Kidney (tissue), 14 donors: Measurements from ENCODE around the gene PSMD2. TPM values are rescaled to one million over a fixed set of nuclear protein-coding genes. Genes with fewer than 3 reads are reported as not detected.

Source experiments
- DNase-seq, 5 donors: peaks; one replicate each; pipeline ENCODE4 v3.0.0-alpha.2; 2013 to 2020
- FAIRE-seq: peaks from 2 replicates; lab custom pipeline; 2012; peaks lifted over from hg19 to GRCh38; lab: Jason Lieb, UNC
- H3K27ac ChIP-seq, 2 donors: one replicate each; pipeline ENCODE4 v1.7.0; 2013; ENCODE audit warnings: low read depth in 2 of 2, low read length in 2 of 2, inconsistent platforms in 1 of 2
- H3K27me3 ChIP-seq: one replicate; pipeline ENCODE4 v1.7.1; 2013; ENCODE audit warnings: low read length, inconsistent platforms; ENCODE audit not compliant: control insufficient read depth, insufficient read depth
- H3K36me3 ChIP-seq, 3 donors: one replicate each; pipeline versions ENCODE4 v1.7.0 to v1.7.1; 2013; ENCODE audit warnings: low read length in 3 of 3, control low read depth in 1 of 3, inconsistent platforms in 1 of 3; ENCODE audit not compliant: insufficient read depth in 3 of 3, control insufficient read depth in 2 of 3
- H3K4me1 ChIP-seq, 3 donors: one replicate each; pipeline versions ENCODE4 v1.7.0 to v1.7.1; 2013; ENCODE audit warnings: low read length in 3 of 3, inconsistent platforms in 1 of 3, low read depth in 1 of 3; ENCODE audit not compliant: control insufficient read depth in 2 of 3, insufficient read depth in 2 of 3
- H3K4me3 ChIP-seq, 3 donors: one replicate each; pipeline versions ENCODE4 v1.7.0 to v1.8.1; 2013; ENCODE audit warnings: low read length in 3 of 3, control low read depth in 1 of 3, inconsistent platforms in 1 of 3
- H3K9ac ChIP-seq, 3 donors: one replicate each; pipeline versions ENCODE4 v1.7.0 to v1.7.1; 2013; ENCODE audit warnings: low read length in 3 of 3, control low read depth in 1 of 3, inconsistent platforms in 1 of 3
- H3K9me3 ChIP-seq, 3 donors: one replicate each; pipeline versions ENCODE4 v1.7.0 to v1.7.1; 2013; ENCODE audit warnings: low read length in 3 of 3, control low read depth in 1 of 3, inconsistent platforms in 1 of 3; ENCODE audit not compliant: control insufficient read depth in 2 of 3, insufficient read depth in 1 of 3
- CTCF ChIP-seq: IDR thresholded peaks from 3 replicates; pipeline ENCODE4 v1.5.1; 2012; ENCODE audit warnings: mild to moderate bottlenecking, moderate library complexity, borderline replicate concordance; ENCODE audit not compliant: insufficient read depth; ENCODE audit errors: extremely low read depth
- intact Hi-C: fragments of 100-400 bp; cut with DNase I; formaldehyde crosslinking; loops from one replicate; pipeline ENCODE4 v1.11.1; 2022
- polyA plus RNA-seq: library from polyadenylated mRNA; stranded (reverse); fragments of 350-450 nt; fragmentation: Illumina TruSeq; extraction: RNeasy Lipid Tissue Mini Kit (QIAGEN cat#74804); gene quantifications from one replicate; pipeline ENCODE4 v1.2.3, GENCODE V29; 2014; ENCODE audit warnings: low read depth, low replicate concordance; ENCODE audit not compliant: insufficient read depth
- total RNA-seq: library from RNA; stranded (reverse); fragmentation: NEBNext Ultra II Directional; extraction: Animal tissue kit (Norgen Biotek cat#: 25700); gene quantifications from one replicate; pipeline ENCODE4 v1.2.1, GENCODE V29; 2021
- donor health status: control.
- donor health status: control.
- donor health status: control.
- donor health status: control.
- donor health status: control.
- donor health status: DM: yes; HTN: yes; CAD: no.
- donor health status: Normal renal cell carcinoma (clear cell type).

The PSMD2 gene
- total and polyA plus RNA-seq, 2 donors from 2014 or later = 104 to 149 TPM

GRCh38 chr3:184258926-184259325 lies 40.1 kb upstream of the PSMD2 start:
- intact Hi-C loops = no loop called here
- Histone ChIP-seq H3K9ac (no peak overlapping the region), H3K9me3 (no peaks in the 10 kb centered on the region), H3K36me3 (no peaks in the 10 kb centered on the region), H3K4me1 (peaks cover 0 to 15% (median 4%) of the 10 kb centered on the region in 3 donors), H3K27me3 (peaks cover 11% of the 10 kb centered on the region), H3K27ac (no peak overlapping the region), H3K4me3 (no peak overlapping the region)
- DNase-seq (no peak), FAIRE-seq (no peak)
- no peak for TF ChIP-seq CTCF

DNA sequence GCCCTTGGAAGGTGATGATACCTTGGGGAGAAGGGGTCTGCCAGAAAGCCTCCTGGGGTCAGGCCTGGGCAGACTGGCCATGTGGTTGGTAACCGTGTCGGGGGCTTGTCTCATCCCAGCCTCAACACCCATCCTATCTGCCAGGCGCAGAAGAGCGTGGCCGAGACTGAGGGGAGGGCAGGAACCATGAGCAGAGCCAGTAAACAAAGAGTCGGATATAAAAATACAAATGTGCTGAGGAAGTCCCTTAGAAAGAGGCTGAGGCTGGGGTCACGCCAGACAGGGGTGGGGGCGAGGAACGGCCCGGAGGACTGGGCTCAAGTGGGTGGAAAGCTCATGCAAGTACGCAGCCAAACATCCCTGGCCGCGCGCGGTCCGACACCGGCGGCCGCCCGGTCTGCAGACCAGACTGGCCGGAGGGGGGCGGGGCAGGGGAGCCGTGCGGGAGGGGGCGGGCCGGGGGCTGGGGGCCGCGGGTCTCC lies 39.6 kb upstream of the PSMD2 start:
- Histone ChIP-seq H3K27me3 (peaks cover 11% of the 10 kb centered on the region), H3K4me1 (peaks cover 0 to 15% (median 4%) of the 10 kb centered on the region in 3 donors), H3K9ac (no peak overlapping the region), H3K27ac (no peak overlapping the region), H3K36me3 (no peaks in the 10 kb centered on the region), H3K9me3 (no peaks in the 10 kb centered on the region), H3K4me3 (no peak overlapping the region)
- no peak for DNase-seq
- FAIRE-seq = no peak
- no peak for TF ChIP-seq CTCF
- intact Hi-C loops = no loop called here

- peaks cover 0 to 15% (median 4%) of the 10 kb centered on the region in 3 donors for H3K4me1 ChIP-seq
- H3K36me3 ChIP-seq = no peaks in the 10 kb centered on the region
- intact Hi-C loops = no loop called here
- H3K9me3 ChIP-seq = no peaks in the 10 kb centered on the region
- H3K27me3 ChIP-seq = peaks cover 11% of the 10 kb centered on the region
- H3K27ac ChIP-seq = no peak overlapping the region
- FAIRE-seq = no peak
- H3K4me3 ChIP-seq = no peak overlapping the region
- no peak overlapping the region for H3K9ac ChIP-seq
- DNase-seq = peak; percentile 48 to 73 (median 61)
- no peak for TF ChIP-seq CTCF
Observed at GRCh38 chr3:184259878-184260723, 38.9 kb upstream of the PSMD2 start.
